Keratinocyte (primary cell): Measurements from ENCODE around the gene RPS18.

Experiments
- EZH2 ChIP-seq: IDR thresholded peaks from one replicate; pipeline ENCODE4 v1.6.1; 2012; ENCODE audit warnings: inconsistent platforms, mild to moderate bottlenecking, low read length, moderate library complexity
- TF ChIP-seq, protein P1 (sequence below), 3 experiments: IDR thresholded peaks in 1 of 3; conservative IDR thresholded peaks in 1 of 3; optimal IDR thresholded peaks in 1 of 3; 2 replicates in 2 of 3; 3 replicates in 1 of 3; pipeline versions ENCODE3 to v1.5.1; 2011; ENCODE audit warnings: low read length in 3 of 3, mild to moderate bottlenecking in 3 of 3, moderate library complexity in 2 of 3, control low read depth in 1 of 3, inconsistent platforms in 1 of 3; ENCODE audit not compliant: insufficient read depth in 2 of 3; ENCODE audit errors: extremely low read depth in 1 of 3

DNA sequence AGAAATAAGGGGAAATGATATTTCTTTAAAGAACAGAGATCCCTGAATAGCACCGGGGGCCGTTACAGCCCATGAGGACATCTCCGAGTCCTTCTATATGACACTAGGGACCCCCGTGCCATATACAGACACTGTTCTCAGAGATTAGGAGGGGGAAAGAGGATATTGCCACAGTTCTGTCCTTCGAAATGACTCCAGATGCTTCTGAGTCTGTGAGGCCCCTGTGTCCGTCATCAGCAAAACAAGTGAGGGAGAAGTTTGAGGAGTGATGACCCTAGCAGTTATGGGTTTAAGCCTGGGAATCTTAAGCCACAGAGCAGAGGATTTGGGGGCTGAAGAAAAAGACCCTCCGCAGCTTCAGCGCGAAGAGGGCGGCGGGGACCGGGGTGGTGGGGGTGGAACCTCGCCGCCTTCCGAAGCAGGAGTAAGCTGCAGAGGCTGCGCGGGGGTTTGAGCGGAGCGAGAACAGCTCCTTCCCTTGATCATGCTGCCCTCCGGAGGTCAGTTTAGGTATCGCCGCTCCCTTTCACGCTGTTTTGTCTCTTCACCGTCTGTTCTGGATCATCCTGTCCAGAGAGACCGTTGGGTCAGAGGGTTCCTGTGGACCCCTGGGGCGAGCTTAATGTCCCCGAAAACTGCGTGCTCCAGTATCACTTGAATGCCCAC, 23.8 kb upstream of the RPS18 start:
- TF ChIP-seq EZH2, result no peak
- TF ChIP-seq, protein P1, sequence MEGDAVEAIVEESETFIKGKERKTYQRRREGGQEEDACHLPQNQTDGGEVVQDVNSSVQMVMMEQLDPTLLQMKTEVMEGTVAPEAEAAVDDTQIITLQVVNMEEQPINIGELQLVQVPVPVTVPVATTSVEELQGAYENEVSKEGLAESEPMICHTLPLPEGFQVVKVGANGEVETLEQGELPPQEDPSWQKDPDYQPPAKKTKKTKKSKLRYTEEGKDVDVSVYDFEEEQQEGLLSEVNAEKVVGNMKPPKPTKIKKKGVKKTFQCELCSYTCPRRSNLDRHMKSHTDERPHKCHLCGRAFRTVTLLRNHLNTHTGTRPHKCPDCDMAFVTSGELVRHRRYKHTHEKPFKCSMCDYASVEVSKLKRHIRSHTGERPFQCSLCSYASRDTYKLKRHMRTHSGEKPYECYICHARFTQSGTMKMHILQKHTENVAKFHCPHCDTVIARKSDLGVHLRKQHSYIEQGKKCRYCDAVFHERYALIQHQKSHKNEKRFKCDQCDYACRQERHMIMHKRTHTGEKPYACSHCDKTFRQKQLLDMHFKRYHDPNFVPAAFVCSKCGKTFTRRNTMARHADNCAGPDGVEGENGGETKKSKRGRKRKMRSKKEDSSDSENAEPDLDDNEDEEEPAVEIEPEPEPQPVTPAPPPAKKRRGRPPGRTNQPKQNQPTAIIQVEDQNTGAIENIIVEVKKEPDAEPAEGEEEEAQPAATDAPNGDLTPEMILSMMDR (optimal IDR thresholded peaks at IDR 0.05 in 1 of 3, IDR thresholded peaks at IDR 0.05 in 1 of 3, conservative IDR thresholded peaks at IDR 0.05 in 1 of 3; ENCODE audit: extremely low read depth in 1 of 3, insufficient read depth in 2 of 3, low read length in 3 of 3), result peak; percentile 87 to 100 (median 97)
